ENCODE measurements around the gene HOXD9. TPM values are rescaled to one million over a fixed set of nuclear protein-coding genes. Genes with fewer than 3 reads are reported as not detected.

HOXD9 gene
- polyA plus RNA-seq, 3 donors: not detected

GRCh38 chr2:176147210-176147799, 24.8 kb downstream of the HOXD9 start:
- Histone ChIP-seq H4K20me1 (ENCODE audit: insufficient read depth, low read length) (no peaks in the 10 kb centered on the region), H3K27me3 (ENCODE audit: control insufficient read depth in 2 of 2, insufficient read depth in 2 of 2, low read length in 2 of 2) (peaks cover 88 to 96% of the 10 kb centered on the region in 2 donors), H3K79me2 (ENCODE audit: insufficient read depth, low read length) (no peaks in the 10 kb centered on the region), H2AFZ (ENCODE audit: insufficient read depth, low read depth, low read length, poor library complexity, severe bottlenecking) (no peak overlapping the region), H3K4me2 (replicated peaks; ENCODE audit: extremely low read depth, low read length, poor library complexity, severe bottlenecking) (no peak overlapping the region), H3K27ac (ENCODE audit: low read depth in 1 of 2, low read length in 2 of 2) (no peak overlapping the region), H3K4me3 (replicated peaks in 1 of 3; ENCODE audit: low read depth in 2 of 3, low read length in 3 of 3) (no peak overlapping the region), H3K9me3 (replicated peaks in 1 of 2; ENCODE audit: control insufficient read depth in 1 of 2, insufficient read depth in 1 of 2, low read length in 2 of 2) (peaks cover 0 to 59% of the 10 kb centered on the region in 2 donors), H3K4me1 (ENCODE audit: control insufficient read depth in 1 of 2, insufficient read depth in 2 of 2, low read length in 2 of 2) (no peaks in the 10 kb centered on the region), H3K9ac (ENCODE audit: insufficient read depth, low read length, poor library complexity, severe bottlenecking) (no peak overlapping the region), H3K36me3 (replicated peaks in 1 of 2; ENCODE audit: control insufficient read depth in 1 of 2, insufficient read depth in 2 of 2, low read length in 2 of 2) (no peaks in the 10 kb centered on the region)
- H3K4me3 Mint-ChIP-seq: peak overlapping the region in 1 of 2 donors; percentile 74
- 15% methylated on average over 14 of the region's 32 CpGs for WGBS (ENCODE audit: insufficient coverage)
- peaks cover 2 to 3% of the 10 kb centered on the region in 2 donors for H3K36me3 Mint-ChIP-seq
- H3K27ac Mint-ChIP-seq: no peak overlapping the region
- TF ChIP-seq, protein P1, sequence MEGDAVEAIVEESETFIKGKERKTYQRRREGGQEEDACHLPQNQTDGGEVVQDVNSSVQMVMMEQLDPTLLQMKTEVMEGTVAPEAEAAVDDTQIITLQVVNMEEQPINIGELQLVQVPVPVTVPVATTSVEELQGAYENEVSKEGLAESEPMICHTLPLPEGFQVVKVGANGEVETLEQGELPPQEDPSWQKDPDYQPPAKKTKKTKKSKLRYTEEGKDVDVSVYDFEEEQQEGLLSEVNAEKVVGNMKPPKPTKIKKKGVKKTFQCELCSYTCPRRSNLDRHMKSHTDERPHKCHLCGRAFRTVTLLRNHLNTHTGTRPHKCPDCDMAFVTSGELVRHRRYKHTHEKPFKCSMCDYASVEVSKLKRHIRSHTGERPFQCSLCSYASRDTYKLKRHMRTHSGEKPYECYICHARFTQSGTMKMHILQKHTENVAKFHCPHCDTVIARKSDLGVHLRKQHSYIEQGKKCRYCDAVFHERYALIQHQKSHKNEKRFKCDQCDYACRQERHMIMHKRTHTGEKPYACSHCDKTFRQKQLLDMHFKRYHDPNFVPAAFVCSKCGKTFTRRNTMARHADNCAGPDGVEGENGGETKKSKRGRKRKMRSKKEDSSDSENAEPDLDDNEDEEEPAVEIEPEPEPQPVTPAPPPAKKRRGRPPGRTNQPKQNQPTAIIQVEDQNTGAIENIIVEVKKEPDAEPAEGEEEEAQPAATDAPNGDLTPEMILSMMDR (IDR thresholded peaks at IDR 0.05): no peak
- H3K4me1 Mint-ChIP-seq: peaks cover 2% of the 10 kb centered on the region
- DNase-seq: no peak
- intact Hi-C loops (cut with micrococcal nuclease): no loop called here
- peaks cover 94 to 100% (median 95%) of the 10 kb centered on the region in 3 donors for H3K27me3 Mint-ChIP-seq (ENCODE audit: low read depth in 3 of 3)
- H3K9me3 Mint-ChIP-seq: peaks cover 0 to 28% (median 9%) of the 10 kb centered on the region in 7 donors

GRCh38 chr2:176147800-176148496, 25.4 kb downstream of the HOXD9 start:
- Histone ChIP-seq H3K9ac (ENCODE audit: insufficient read depth, low read length, poor library complexity, severe bottlenecking) (no peak overlapping the region), H3K4me1 (ENCODE audit: control insufficient read depth in 1 of 2, insufficient read depth in 2 of 2, low read length in 2 of 2) (no peaks in the 10 kb centered on the region), H3K27me3 (ENCODE audit: control insufficient read depth in 2 of 2, insufficient read depth in 2 of 2, low read length in 2 of 2) (peaks cover 88 to 96% of the 10 kb centered on the region in 2 donors), H3K4me2 (replicated peaks; ENCODE audit: extremely low read depth, low read length, poor library complexity, severe bottlenecking) (no peak overlapping the region), H2AFZ (ENCODE audit: insufficient read depth, low read depth, low read length, poor library complexity, severe bottlenecking) (no peak overlapping the region), H3K27ac (ENCODE audit: low read depth in 1 of 2, low read length in 2 of 2) (no peak overlapping the region), H4K20me1 (ENCODE audit: insufficient read depth, low read length) (no peaks in the 10 kb centered on the region), H3K4me3 (replicated peaks in 1 of 3; ENCODE audit: low read depth in 2 of 3, low read length in 3 of 3) (no peak overlapping the region), H3K79me2 (ENCODE audit: insufficient read depth, low read length) (no peaks in the 10 kb centered on the region), H3K36me3 (replicated peaks in 1 of 2; ENCODE audit: control insufficient read depth in 1 of 2, insufficient read depth in 2 of 2, low read length in 2 of 2) (no peaks in the 10 kb centered on the region), H3K9me3 (replicated peaks in 1 of 2; ENCODE audit: control insufficient read depth in 1 of 2, insufficient read depth in 1 of 2, low read length in 2 of 2) (peaks cover 0 to 64% of the 10 kb centered on the region in 2 donors)
- Mint-ChIP-seq H3K27ac (peak overlapping the region in 1 of 7 donors; percentile 68), H3K9me3 (peaks cover 0 to 30% (median 14%) of the 10 kb centered on the region in 7 donors), H3K4me3 (peak overlapping the region in 1 of 2 donors; percentile 81), H3K36me3 (peaks cover 2 to 3% of the 10 kb centered on the region in 2 donors), H3K4me1 (peaks cover 2% of the 10 kb centered on the region), H3K27me3 (ENCODE audit: low read depth in 3 of 3) (peaks cover 93 to 100% (median 98%) of the 10 kb centered on the region in 3 donors)
- TF ChIP-seq, protein P1 (IDR thresholded peaks at IDR 0.05): no peak
- DNase-seq: no peak
- intact Hi-C loops (cut with micrococcal nuclease): no loop called here
- 9% methylated on average over 26 of the region's 31 CpGs for WGBS (ENCODE audit: insufficient coverage)

All from CD14-positive monocyte (primary cell).